ENCODE results near the gene TPPP2. TPM values are rescaled to one million over a fixed set of nuclear protein-coding genes. Genes with fewer than 3 reads are reported as not detected.
"Not testable (repeated sequence)": the region's sequence is repeated elsewhere in the genome, so short reads cannot be mapped to it uniquely, and the experiment has no call there.

The TPPP2 gene
- total RNA-seq, 2 donors from 2014 or later: 0.73 to 1.7 TPM

- no peak for DNase-seq
- Mint-ChIP-seq H3K36me3 (ENCODE audit: low read depth) (no peaks in the 10 kb centered on the region), H3K4me3 (no peak overlapping the region), H3K9me3 (no peaks in the 10 kb centered on the region), H3K27ac (no peak overlapping the region), H3K4me1 (peaks cover 27% of the 10 kb centered on the region), H3K27me3 (ENCODE audit: insufficient read depth) (peaks cover 27% of the 10 kb centered on the region)
- H3K36me3 ChIP-seq (ENCODE audit: control insufficient read depth, insufficient read depth, low read length): no peaks in the 10 kb centered on the region
- WGBS, 2 experiments (ENCODE audit: insufficient coverage in 1 of 2, insufficient read length in 1 of 2): 79% methylated on average over 7 to 8 of the region's 8 CpGs
- H3K4me3 ChIP-seq (ENCODE audit: low read length): no peak overlapping the region
- H3K4me1 ChIP-seq (ENCODE audit: control insufficient read depth, insufficient read depth, low read length): peaks cover 4% of the 10 kb centered on the region
- H3K9ac ChIP-seq (ENCODE audit: extremely low read depth, low read length, poor library complexity, severe bottlenecking): no peak overlapping the region
- H3K27ac ChIP-seq (ENCODE audit: low read depth, low read length): no peak overlapping the region
- H3K27me3 ChIP-seq (ENCODE audit: control insufficient read depth, insufficient read depth, low read length, poor library complexity, severe bottlenecking): peaks cover 8% of the 10 kb centered on the region
- TF ChIP-seq CTCF (conservative IDR thresholded peaks at IDR 0.05): no peak
- H3K9me3 ChIP-seq (ENCODE audit: control insufficient read depth, low read length): no peaks in the 10 kb centered on the region
Observed at GRCh38 chr14:21040370-21040925, 10.4 kb downstream of the TPPP2 start.

- 91 to 93% methylated on average over 3 of the region's 3 CpGs for WGBS, 2 experiments (ENCODE audit: insufficient coverage in 1 of 2, insufficient read length in 1 of 2)
- H3K36me3 Mint-ChIP-seq (ENCODE audit: low read depth); H3K27me3 ChIP-seq (ENCODE audit: control insufficient read depth, insufficient read depth, low read length, poor library complexity, severe bottlenecking); H3K9ac ChIP-seq (ENCODE audit: extremely low read depth, low read length, poor library complexity, severe bottlenecking); H3K4me1 ChIP-seq (ENCODE audit: control insufficient read depth, insufficient read depth, low read length); H3K9me3 Mint-ChIP-seq; H3K36me3 ChIP-seq (ENCODE audit: control insufficient read depth, insufficient read depth, low read length); H3K27ac ChIP-seq (ENCODE audit: low read depth, low read length); H3K4me3 Mint-ChIP-seq; DNase-seq; H3K9me3 ChIP-seq (ENCODE audit: control insufficient read depth, low read length); H3K4me3 ChIP-seq (ENCODE audit: low read length); H3K27ac Mint-ChIP-seq: not testable (repeated sequence)
- Mint-ChIP-seq H3K4me1 (peaks cover 27% of the 10 kb centered on the region), H3K27me3 (ENCODE audit: insufficient read depth) (peaks cover 27% of the 10 kb centered on the region)
Observed at GRCh38 chr14:21040941-21041340, 10.9 kb downstream of the TPPP2 start.

- no peak within 1 kb of the TSS for H3K4me3 ChIP-seq (ENCODE audit: low read length)
- H3K9me3 ChIP-seq (ENCODE audit: control insufficient read depth, low read length): no peaks in the 10 kb centered on the region
- peaks cover 8% of the 10 kb centered on the region for H3K27me3 ChIP-seq (ENCODE audit: control insufficient read depth, insufficient read depth, low read length, poor library complexity, severe bottlenecking)
- TF ChIP-seq CTCF (conservative IDR thresholded peaks at IDR 0.05): no peak
- no peak for DNase-seq
- H3K36me3 ChIP-seq (ENCODE audit: control insufficient read depth, insufficient read depth, low read length): no peaks in the 10 kb centered on the region
- H3K9ac ChIP-seq (ENCODE audit: extremely low read depth, low read length, poor library complexity, severe bottlenecking): no peak within 1 kb of the TSS
- H3K27me3 Mint-ChIP-seq (ENCODE audit: insufficient read depth): peaks cover 23% of the 10 kb centered on the region
- peaks cover 27% of the 10 kb centered on the region for H3K4me1 Mint-ChIP-seq
- no peak within 1 kb of the TSS for H3K27ac Mint-ChIP-seq
- H3K27ac ChIP-seq (ENCODE audit: low read depth, low read length): no peak within 1 kb of the TSS
- no peaks in the 10 kb centered on the region for H3K9me3 Mint-ChIP-seq
- H3K4me3 Mint-ChIP-seq: no peak within 1 kb of the TSS
- peaks cover 4% of the 10 kb centered on the region for H3K4me1 ChIP-seq (ENCODE audit: control insufficient read depth, insufficient read depth, low read length)
- 91 to 93% methylated on average over 4 to 11 of the region's 11 CpGs for WGBS, 2 experiments (ENCODE audit: insufficient coverage in 1 of 2, insufficient read length in 1 of 2)
- H3K36me3 Mint-ChIP-seq (ENCODE audit: low read depth): no peaks in the 10 kb centered on the region
Observed at GRCh38 chr14:21041676-21042433, 11.8 kb downstream of the TPPP2 start, which contains the start of gene RNASE7. Gene RNASE7 (plus strand): TSS chr14:21042362. CDS start chr14:21042993, 631 bp downstream.
